ENCODE results near the gene NAP1L4. TPM values are rescaled to one million over a fixed set of nuclear protein-coding genes. Genes with fewer than 3 reads are reported as not detected.
A peak's percentile ranks its signal among the peaks of the same experiment; 100 is the strongest.

The NAP1L4 gene
- total and polyA plus RNA-seq, 2 experiments from 2014 or later: 68.8 to 121 TPM

DNA sequence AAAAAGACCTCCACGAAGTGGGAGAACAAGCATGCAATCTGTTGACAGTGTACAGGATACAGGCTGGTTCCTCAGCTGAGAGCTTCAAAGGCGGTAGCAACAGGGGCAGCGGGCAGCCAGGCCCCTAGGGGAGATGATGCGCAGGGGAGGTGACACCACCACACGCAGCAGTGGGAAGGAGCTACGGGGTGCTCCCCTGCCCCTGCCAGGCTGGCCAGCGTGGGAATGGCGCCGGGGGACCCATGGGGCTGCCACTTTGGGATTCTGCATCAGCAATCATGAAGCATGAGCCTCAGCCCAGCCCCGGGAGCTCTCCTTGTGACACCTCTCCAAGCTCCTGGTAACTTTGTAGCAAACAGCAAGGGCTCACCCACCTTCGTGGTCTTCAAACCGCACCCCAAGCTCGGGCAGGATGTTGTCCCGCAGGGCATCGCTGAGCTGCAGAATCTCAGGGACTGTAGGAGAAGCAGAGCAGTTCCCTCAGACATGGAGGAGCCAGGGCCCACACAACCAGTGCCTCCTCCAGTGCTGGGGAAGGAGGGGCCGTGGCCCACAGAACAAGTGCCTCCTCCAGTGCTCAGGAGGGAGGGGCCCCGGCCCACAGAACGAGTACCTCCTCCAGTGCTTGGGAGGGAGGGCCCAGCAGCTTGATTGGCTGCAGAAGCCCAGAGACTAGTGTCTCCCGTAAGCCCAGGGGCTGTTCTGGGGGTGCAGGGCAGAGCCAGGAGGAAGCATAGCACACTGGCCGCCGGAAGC, 14.6 kb upstream of the NAP1L4 start:
- in situ Hi-C loops (cut with MboI): no loop called here
- Histone ChIP-seq H3K36me3 (ENCODE audit: low read depth) (peaks cover 30% of the 10 kb centered on the region; the same call in 1 of the 2 replicates), H3K4me1 (ENCODE audit: insufficient read depth) (no peaks in the 10 kb centered on the region), H3K27me3 (replicated peaks; ENCODE audit: insufficient read depth) (no peaks in the 10 kb centered on the region), H3K4me2 (ENCODE audit: unreplicated experiment) (no peak overlapping the region), H3K27ac (no peak overlapping the region), H4K20me1 (ENCODE audit: insufficient read depth) (no peaks in the 10 kb centered on the region), H3K9me2 (ENCODE audit: insufficient read depth) (no peaks in the 10 kb centered on the region), H3K9ac (no peak overlapping the region), H3K79me2 (ENCODE audit: insufficient read depth) (no peaks in the 10 kb centered on the region; the same call in 1 of the 2 replicates), H3F3A (ENCODE audit: insufficient read depth) (no peaks in the 10 kb centered on the region), H3K9me3 (ENCODE audit: low read depth) (no peaks in the 10 kb centered on the region), H3K4me3 (no peak overlapping the region), H2AFZ (no peak overlapping the region)
- no peak for DNase-seq
- no peak for TF ChIP-seq EZH2 (IDR thresholded peaks at IDR 0.05; ENCODE audit: insufficient read depth, poor library complexity, severe bottlenecking)
- no peak for TF ChIP-seq EZH2phosphoT487 (IDR thresholded peaks at IDR 0.05; ENCODE audit: insufficient read depth, low read depth)
- 75 to 84% methylated on average over 19 to 21 of the region's 21 CpGs for WGBS, 2 experiments (ENCODE audit: low coverage in 1 of 2, low lambda C conversion rate in 2 of 2, missing lambda C conversion rate in 2 of 2)

DNA sequence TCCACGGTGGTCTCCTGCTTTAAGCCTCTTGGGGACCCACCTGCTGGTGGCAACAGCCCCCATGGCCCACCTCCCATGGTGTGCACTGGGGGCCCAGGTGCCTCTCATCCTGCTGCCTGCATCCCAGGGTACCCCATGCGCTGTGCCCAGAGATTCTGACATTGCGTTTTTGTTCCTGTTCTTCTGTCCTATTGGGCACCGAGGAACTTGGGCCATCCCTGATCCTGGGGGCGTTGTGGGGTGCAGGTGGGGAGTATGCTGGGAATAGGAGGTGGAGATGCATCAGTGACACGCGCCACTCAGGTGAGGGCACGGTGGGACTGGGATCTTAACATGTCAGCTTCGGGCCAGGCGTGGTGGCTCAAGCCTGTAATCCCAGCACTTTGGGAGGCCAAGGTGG, 12.4 kb upstream of the NAP1L4 start:
- in situ Hi-C loops (cut with MboI): no loop called here
- TF ChIP-seq EZH2 (IDR thresholded peaks at IDR 0.05; ENCODE audit: insufficient read depth, poor library complexity, severe bottlenecking) (no peak), EZH2phosphoT487 (IDR thresholded peaks at IDR 0.05; ENCODE audit: insufficient read depth, low read depth) (no peak)
- Histone ChIP-seq H3K9ac (no peak overlapping the region), H3K4me1 (ENCODE audit: insufficient read depth) (no peaks in the 10 kb centered on the region), H3K27ac (no peak overlapping the region), H3K4me2 (ENCODE audit: unreplicated experiment) (no peak overlapping the region), H3K9me3 (ENCODE audit: low read depth) (no peaks in the 10 kb centered on the region), H3K36me3 (ENCODE audit: low read depth) (peaks cover 44% of the 10 kb centered on the region; the same call in 1 of the 2 replicates), H3F3A (ENCODE audit: insufficient read depth) (peaks cover 2% of the 10 kb centered on the region; the same call in 1 of the 2 replicates), H3K79me2 (ENCODE audit: insufficient read depth) (no peaks in the 10 kb centered on the region), H2AFZ (no peak overlapping the region), H4K20me1 (ENCODE audit: insufficient read depth) (no peaks in the 10 kb centered on the region), H3K9me2 (ENCODE audit: insufficient read depth) (no peaks in the 10 kb centered on the region), H3K4me3 (no peak overlapping the region), H3K27me3 (replicated peaks; ENCODE audit: insufficient read depth) (no peaks in the 10 kb centered on the region)
- DNase-seq: no peak
- WGBS, 2 experiments (ENCODE audit: low coverage in 1 of 2, low lambda C conversion rate in 2 of 2, missing lambda C conversion rate in 2 of 2): 88 to 91% methylated on average over 10 of the region's 10 CpGs

DNA sequence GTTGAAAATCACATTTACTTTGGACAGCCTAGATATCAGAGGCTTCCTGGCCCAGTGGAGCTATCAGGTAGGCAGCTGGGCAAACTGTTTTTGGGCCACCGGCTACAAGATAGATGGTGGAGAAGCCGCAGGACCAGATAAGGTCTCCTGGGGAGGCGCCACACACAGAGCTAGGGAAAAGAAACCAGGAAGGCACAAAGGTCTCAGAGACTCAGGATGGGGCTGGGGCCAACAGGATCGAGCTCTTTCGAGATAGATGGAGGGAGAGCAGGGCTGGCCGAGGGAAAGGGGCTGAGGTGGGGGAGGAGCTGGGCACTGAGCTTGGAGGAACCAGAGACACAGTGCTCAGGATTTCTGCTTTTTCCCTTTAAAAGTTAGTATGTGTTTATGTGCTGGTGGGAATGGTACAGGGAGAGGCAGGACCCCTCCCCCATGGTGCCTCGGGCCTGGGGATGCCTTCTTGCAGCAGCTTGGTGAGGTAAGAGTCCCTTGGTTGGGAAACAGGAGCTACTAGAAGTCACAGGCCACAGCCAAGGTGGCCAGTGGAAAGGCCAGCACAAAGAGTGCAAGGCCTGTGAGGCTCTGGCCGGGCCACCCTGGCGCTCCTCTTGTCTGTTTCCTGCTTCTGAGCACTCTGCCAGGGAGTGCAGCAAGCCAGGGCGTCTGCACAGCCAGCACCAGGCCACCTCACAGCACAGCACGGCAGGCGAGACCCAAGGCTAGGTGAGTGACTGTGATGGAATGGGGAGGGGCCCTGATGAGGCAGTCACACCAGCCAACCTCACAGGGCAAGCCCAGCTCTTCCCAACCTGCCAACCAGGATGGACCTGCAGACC, 11.5 kb upstream of the NAP1L4 start:
- Histone ChIP-seq H3K27me3 (replicated peaks; ENCODE audit: insufficient read depth) (no peaks in the 10 kb centered on the region), H3K27ac (no peak overlapping the region), H3K36me3 (ENCODE audit: low read depth) (peaks cover 44% of the 10 kb centered on the region; the same call in 1 of the 2 replicates)

DNA sequence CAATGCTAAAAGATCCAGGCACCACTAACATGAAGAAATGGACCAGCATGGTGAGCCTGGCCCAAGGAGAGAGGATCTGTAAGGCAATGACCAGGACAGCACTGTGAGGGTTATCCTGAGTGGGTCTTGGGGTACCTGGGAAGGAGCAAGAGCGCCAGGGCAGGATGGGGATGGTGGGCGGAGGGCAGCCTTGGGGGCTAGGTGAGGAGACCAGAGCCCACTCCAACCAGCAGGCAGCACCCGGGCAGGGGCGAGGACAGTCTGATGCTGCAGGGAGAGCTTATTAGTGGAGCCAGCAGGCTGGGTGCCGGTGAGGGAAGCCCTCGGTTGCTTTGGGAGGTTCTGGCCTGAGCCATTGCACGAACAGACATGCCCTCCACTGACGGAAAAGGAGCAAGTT, 10.7 kb upstream of the NAP1L4 start:
- H3F3A ChIP-seq (ENCODE audit: insufficient read depth): peaks cover 6% of the 10 kb centered on the region
- in situ Hi-C loops (cut with MboI): no loop called here
- no peaks in the 10 kb centered on the region for H3K9me2 ChIP-seq (ENCODE audit: insufficient read depth)
- no peaks in the 10 kb centered on the region for H3K27me3 ChIP-seq (replicated peaks; ENCODE audit: insufficient read depth)
- H3K4me1 ChIP-seq (ENCODE audit: insufficient read depth): no peaks in the 10 kb centered on the region
- no peak overlapping the region for H3K4me2 ChIP-seq (ENCODE audit: unreplicated experiment)
- H3K36me3 ChIP-seq (ENCODE audit: low read depth): peaks cover 44% of the 10 kb centered on the region; the same call in 1 of the 2 replicates
- H3K79me2 ChIP-seq (ENCODE audit: insufficient read depth): no peaks in the 10 kb centered on the region
- H3K9me3 ChIP-seq (ENCODE audit: low read depth): no peaks in the 10 kb centered on the region
- no peaks in the 10 kb centered on the region for H4K20me1 ChIP-seq (ENCODE audit: insufficient read depth)
- H3K9ac ChIP-seq: no peak overlapping the region
- TF ChIP-seq EZH2 (IDR thresholded peaks at IDR 0.05; ENCODE audit: insufficient read depth, poor library complexity, severe bottlenecking) (no peak), EZH2phosphoT487 (IDR thresholded peaks at IDR 0.05; ENCODE audit: insufficient read depth, low read depth) (no peak)
- H2AFZ ChIP-seq: no peak overlapping the region
- H3K4me3 ChIP-seq: no peak overlapping the region
- WGBS, 2 experiments (ENCODE audit: low coverage in 1 of 2, low lambda C conversion rate in 2 of 2, missing lambda C conversion rate in 2 of 2): 89 to 91% methylated on average over 8 of the region's 8 CpGs
- no peak overlapping the region for H3K27ac ChIP-seq
- no peak for DNase-seq

More for the DNA sequence above, 11.5 kb upstream of the NAP1L4 start:
- H3K4me3 ChIP-seq: no peak overlapping the region
- in situ Hi-C loops (cut with MboI): no loop called here
- H4K20me1 ChIP-seq (ENCODE audit: insufficient read depth): no peaks in the 10 kb centered on the region
- TF ChIP-seq EZH2phosphoT487 (IDR thresholded peaks at IDR 0.05; ENCODE audit: insufficient read depth, low read depth) (no peak), EZH2 (IDR thresholded peaks at IDR 0.05; ENCODE audit: insufficient read depth, poor library complexity, severe bottlenecking) (no peak)
- no peaks in the 10 kb centered on the region for H3K4me1 ChIP-seq (ENCODE audit: insufficient read depth)
- no peaks in the 10 kb centered on the region for H3K79me2 ChIP-seq (ENCODE audit: insufficient read depth)
- no peaks in the 10 kb centered on the region for H3K9me2 ChIP-seq (ENCODE audit: insufficient read depth)
- no peak overlapping the region for H3K9ac ChIP-seq
- no peaks in the 10 kb centered on the region for H3K9me3 ChIP-seq (ENCODE audit: low read depth)
- no peak overlapping the region for H3K4me2 ChIP-seq (ENCODE audit: unreplicated experiment)
- no peak overlapping the region for H2AFZ ChIP-seq
- DNase-seq: peak; percentile 27
- peaks cover 4% of the 10 kb centered on the region; the same call in 1 of the 2 replicates for H3F3A ChIP-seq (ENCODE audit: insufficient read depth)
- 85 to 87% methylated on average over 12 of the region's 12 CpGs for WGBS, 2 experiments (ENCODE audit: low coverage in 1 of 2, low lambda C conversion rate in 2 of 2, missing lambda C conversion rate in 2 of 2)
